K562 (cell line): ENCODE measurements around the gene PNPLA7. TPM values are rescaled to one million over a fixed set of nuclear protein-coding genes. Genes with fewer than 3 reads are reported as not detected.
A peak's percentile ranks its signal among the peaks of the same experiment; 100 is the strongest.

Source experiments
- CEBPB ChIP-seq: fragments of 450-650 bp; IDR thresholded peaks from 2 replicates; pipeline ENCODE4 v1.6.1; 2016; ENCODE audit warnings: missing genetic modification characterization, missing compliant biosample characterization
- DACH1 ChIP-seq: fragments of 450-650 bp; IDR thresholded peaks from 2 replicates; pipeline ENCODE4 v1.6.1; 2018; ENCODE audit not compliant: partially characterized antibody
- EP400 ChIP-seq: fragments of 450-650 bp; IDR thresholded peaks from 2 replicates; pipeline ENCODE4 v1.6.1; 2017; ENCODE audit warnings: antibody characterized with exemption, mild to moderate bottlenecking, moderate library complexity
- L3MBTL2 ChIP-seq: fragments of 450-650 bp; IDR thresholded peaks from 2 replicates; pipeline ENCODE4 v1.6.1; 2016; ENCODE audit warnings: mild to moderate bottlenecking, moderate library complexity
- RBBP5 ChIP-seq: fragments of 200-600 bp; sonication (generic); IDR thresholded peaks from 2 replicates; pipeline ENCODE4 v1.6.1; 2012; ENCODE audit warnings: borderline replicate concordance, mild to moderate bottlenecking, low read length, control low read depth, inconsistent platforms; ENCODE audit not compliant: insufficient read depth, poor library complexity, severe bottlenecking
- SIN3A ChIP-seq, 2 experiments: fragments of 150-350 bp in 1 of 2; IDR thresholded peaks; 2 replicates each; pipeline ENCODE4 v1.6.1; 2011 to 2016; ENCODE audit warnings: borderline replicate concordance in 2 of 2, low read depth in 2 of 2, low read length in 2 of 2, mild to moderate bottlenecking in 2 of 2, moderate library complexity in 2 of 2; ENCODE audit not compliant: control insufficient read depth in 1 of 2
- SIX5 ChIP-seq, 2 experiments: IDR thresholded peaks; 2 replicates each; pipeline ENCODE4 v1.6.1; 2011; ENCODE audit warnings: low read length in 2 of 2, borderline replicate concordance in 1 of 2, low read depth in 1 of 2, mild to moderate bottlenecking in 1 of 2, moderate library complexity in 1 of 2; ENCODE audit not compliant: insufficient read depth in 1 of 2
- STAG1 ChIP-seq: sonication (generic); formaldehyde crosslinking; IDR thresholded peaks from 2 replicates; pipeline ENCODE4 v1.5.0; 2020; ENCODE audit warnings: missing genetic modification reagents, borderline replicate concordance
- polyA plus RNA-seq, 8 experiments: library from polyadenylated mRNA; depleted of rRNA in 4 of 8; stranded (reverse) in 5 of 8; unstranded in 3 of 8; fragments of >200 nt; fragmentation: Nextera tagmentation in 2 of 8; fragmentation: Illumina TruSeq in 1 of 8; extraction: Ambion mirVana in 2 of 8; extraction: Trizol in 1 of 8; gene quantifications; 2 replicates each; pipeline versions ENCODE4 v1.2.1 to v1.2.3, GENCODE V29; 2011 to 2014; ENCODE audit warnings: inconsistent platforms in 1 of 8, missing spikeins in 1 of 8
- total RNA-seq, 7 experiments: library from RNA; depleted of rRNA in 6 of 7; stranded (reverse); fragments of >200 nt in 6 of 7; fragmentation: Illumina TruSeq in 2 of 7; extraction: Trizol in 2 of 7; gene quantifications; 2 replicates each; pipeline versions ENCODE4 v1.2.1 to v1.2.3, GENCODE V29; 2011 to 2021; ENCODE audit warnings: low replicate concordance in 1 of 7
- TF ChIP-seq, protein P1 (sequence below), 2 experiments: fragments of 450-650 bp; formaldehyde crosslinking in 1 of 2; IDR thresholded peaks; 2 replicates each; pipeline versions ENCODE4 v1.4.0 to v1.6.1; 2014 to 2020; ENCODE audit warnings: mild to moderate bottlenecking in 2 of 2, borderline replicate concordance in 1 of 2, low read depth in 1 of 2
- TF ChIP-seq, protein P2 (sequence below): sonication (generic); formaldehyde crosslinking; IDR thresholded peaks from 2 replicates; pipeline ENCODE4 v1.8.1; 2023; ENCODE audit warnings: mild to moderate bottlenecking, missing genetic modification reagents
- TF ChIP-seq, protein P3 (sequence below), 2 experiments: fragments of 450-650 bp; conservative IDR thresholded peaks; 2 replicates each; pipeline ENCODE4 v1.6.1; 2017; ENCODE audit warnings: mild to moderate bottlenecking in 2 of 2, moderate library complexity in 2 of 2
- TF ChIP-seq, protein P4 (sequence below): fragments of 200-800 bp; sonication (Bioruptor generic); IDR thresholded peaks from 2 replicates; pipeline ENCODE4 v1.6.1; 2017; ENCODE audit warnings: missing genetic modification characterization, missing compliant biosample characterization

The PNPLA7 gene
- total and polyA plus RNA-seq, 9 of the 15 experiments (the other 6 are each of a cell fraction or from before 2014, with no cell fraction given) = 0.01 to 0.85 (median 0.19) TPM; not detected in 1

DNA sequence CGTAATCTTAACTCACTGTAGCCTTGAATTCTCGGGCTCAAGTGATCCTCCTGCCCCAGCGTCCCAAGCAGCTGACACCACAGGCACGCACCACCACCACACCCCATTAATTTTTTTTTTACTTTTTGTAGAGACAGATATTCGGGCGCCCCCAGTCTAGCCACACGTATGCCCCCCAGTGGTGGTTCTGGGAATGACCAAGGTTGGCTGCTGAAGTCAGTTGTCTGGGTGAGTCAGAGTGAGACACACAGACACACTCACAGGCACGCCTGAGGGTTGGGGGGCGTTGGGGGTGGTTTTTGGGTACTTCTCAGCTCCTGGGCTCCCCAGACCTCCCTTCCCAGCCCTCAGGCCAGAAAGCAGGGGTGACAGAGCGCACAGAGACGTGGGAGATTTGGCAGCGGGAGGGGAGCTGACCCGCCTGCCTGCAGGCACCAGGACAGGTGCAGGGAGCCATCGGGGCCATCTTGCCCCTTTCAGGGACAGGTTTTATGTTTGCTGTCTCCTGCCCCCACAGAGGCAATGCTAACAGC is 104.9 kb downstream of the PNPLA7 start (continued):
- TF ChIP-seq, protein P1, sequence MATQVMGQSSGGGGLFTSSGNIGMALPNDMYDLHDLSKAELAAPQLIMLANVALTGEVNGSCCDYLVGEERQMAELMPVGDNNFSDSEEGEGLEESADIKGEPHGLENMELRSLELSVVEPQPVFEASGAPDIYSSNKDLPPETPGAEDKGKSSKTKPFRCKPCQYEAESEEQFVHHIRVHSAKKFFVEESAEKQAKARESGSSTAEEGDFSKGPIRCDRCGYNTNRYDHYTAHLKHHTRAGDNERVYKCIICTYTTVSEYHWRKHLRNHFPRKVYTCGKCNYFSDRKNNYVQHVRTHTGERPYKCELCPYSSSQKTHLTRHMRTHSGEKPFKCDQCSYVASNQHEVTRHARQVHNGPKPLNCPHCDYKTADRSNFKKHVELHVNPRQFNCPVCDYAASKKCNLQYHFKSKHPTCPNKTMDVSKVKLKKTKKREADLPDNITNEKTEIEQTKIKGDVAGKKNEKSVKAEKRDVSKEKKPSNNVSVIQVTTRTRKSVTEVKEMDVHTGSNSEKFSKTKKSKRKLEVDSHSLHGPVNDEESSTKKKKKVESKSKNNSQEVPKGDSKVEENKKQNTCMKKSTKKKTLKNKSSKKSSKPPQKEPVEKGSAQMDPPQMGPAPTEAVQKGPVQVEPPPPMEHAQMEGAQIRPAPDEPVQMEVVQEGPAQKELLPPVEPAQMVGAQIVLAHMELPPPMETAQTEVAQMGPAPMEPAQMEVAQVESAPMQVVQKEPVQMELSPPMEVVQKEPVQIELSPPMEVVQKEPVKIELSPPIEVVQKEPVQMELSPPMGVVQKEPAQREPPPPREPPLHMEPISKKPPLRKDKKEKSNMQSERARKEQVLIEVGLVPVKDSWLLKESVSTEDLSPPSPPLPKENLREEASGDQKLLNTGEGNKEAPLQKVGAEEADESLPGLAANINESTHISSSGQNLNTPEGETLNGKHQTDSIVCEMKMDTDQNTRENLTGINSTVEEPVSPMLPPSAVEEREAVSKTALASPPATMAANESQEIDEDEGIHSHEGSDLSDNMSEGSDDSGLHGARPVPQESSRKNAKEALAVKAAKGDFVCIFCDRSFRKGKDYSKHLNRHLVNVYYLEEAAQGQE (IDR thresholded peaks at IDR 0.05; ENCODE audit: borderline replicate concordance) = peak; percentile 83; the same call in 1 of the 2 replicates
- TF ChIP-seq, protein P1 (CRISPR knock-in tag; IDR thresholded peaks at IDR 0.05; ENCODE audit: low read depth) = no peak
- TF ChIP-seq, protein P2, sequence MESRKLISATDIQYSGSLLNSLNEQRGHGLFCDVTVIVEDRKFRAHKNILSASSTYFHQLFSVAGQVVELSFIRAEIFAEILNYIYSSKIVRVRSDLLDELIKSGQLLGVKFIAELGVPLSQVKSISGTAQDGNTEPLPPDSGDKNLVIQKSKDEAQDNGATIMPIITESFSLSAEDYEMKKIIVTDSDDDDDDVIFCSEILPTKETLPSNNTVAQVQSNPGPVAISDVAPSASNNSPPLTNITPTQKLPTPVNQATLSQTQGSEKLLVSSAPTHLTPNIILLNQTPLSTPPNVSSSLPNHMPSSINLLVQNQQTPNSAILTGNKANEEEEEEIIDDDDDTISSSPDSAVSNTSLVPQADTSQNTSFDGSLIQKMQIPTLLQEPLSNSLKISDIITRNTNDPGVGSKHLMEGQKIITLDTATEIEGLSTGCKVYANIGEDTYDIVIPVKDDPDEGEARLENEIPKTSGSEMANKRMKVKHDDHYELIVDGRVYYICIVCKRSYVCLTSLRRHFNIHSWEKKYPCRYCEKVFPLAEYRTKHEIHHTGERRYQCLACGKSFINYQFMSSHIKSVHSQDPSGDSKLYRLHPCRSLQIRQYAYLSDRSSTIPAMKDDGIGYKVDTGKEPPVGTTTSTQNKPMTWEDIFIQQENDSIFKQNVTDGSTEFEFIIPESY (CRISPR knock-in tag) = peak; percentile 36; the same call in 1 of the 2 replicates
- TF ChIP-seq CEBPB (tag) = no peak
- no peak for TF ChIP-seq SIX5 (IDR thresholded peaks at IDR 0.05; ENCODE audit: borderline replicate concordance in 1 of 2, insufficient read depth in 1 of 2, low read depth in 1 of 2, low read length in 2 of 2)
- 0 out of 2 replicates have a peak, but pooled peaks have one; percentile 11 for TF ChIP-seq EP400
- TF ChIP-seq STAG1 (CRISPR knock-in tag) = no peak; the same call in 1 of the 2 replicates
- TF ChIP-seq SIN3A (IDR thresholded peaks at IDR 0.05; ENCODE audit: borderline replicate concordance in 2 of 2, control insufficient read depth in 1 of 2, low read depth in 2 of 2, low read length in 2 of 2) = 0 out of 4 replicates have a peak, but pooled peaks of 1 of the 2 experiments have one; percentile 37
- TF ChIP-seq RBBP5 = no peak
- TF ChIP-seq DACH1 = peak; percentile 96
- peak; percentile 39; the same call in 1 of the 2 replicates for TF ChIP-seq L3MBTL2
- TF ChIP-seq, protein P3, sequence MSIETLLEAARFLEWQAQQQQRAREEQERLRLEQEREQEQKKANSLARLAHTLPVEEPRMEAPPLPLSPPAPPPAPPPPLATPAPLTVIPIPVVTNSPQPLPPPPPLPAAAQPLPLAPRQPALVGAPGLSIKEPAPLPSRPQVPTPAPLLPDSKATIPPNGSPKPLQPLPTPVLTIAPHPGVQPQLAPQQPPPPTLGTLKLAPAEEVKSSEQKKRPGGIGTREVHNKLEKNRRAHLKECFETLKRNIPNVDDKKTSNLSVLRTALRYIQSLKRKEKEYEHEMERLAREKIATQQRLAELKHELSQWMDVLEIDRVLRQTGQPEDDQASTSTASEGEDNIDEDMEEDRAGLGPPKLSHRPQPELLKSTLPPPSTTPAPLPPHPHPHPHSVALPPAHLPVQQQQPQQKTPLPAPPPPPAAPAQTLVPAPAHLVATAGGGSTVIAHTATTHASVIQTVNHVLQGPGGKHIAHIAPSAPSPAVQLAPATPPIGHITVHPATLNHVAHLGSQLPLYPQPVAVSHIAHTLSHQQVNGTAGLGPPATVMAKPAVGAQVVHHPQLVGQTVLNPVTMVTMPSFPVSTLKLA (conservative IDR thresholded peaks at IDR 0.05) = peak in 1 of 2 experiments; percentile 37; a peak in 2 of 4 replicates
- TF ChIP-seq, protein P4, sequence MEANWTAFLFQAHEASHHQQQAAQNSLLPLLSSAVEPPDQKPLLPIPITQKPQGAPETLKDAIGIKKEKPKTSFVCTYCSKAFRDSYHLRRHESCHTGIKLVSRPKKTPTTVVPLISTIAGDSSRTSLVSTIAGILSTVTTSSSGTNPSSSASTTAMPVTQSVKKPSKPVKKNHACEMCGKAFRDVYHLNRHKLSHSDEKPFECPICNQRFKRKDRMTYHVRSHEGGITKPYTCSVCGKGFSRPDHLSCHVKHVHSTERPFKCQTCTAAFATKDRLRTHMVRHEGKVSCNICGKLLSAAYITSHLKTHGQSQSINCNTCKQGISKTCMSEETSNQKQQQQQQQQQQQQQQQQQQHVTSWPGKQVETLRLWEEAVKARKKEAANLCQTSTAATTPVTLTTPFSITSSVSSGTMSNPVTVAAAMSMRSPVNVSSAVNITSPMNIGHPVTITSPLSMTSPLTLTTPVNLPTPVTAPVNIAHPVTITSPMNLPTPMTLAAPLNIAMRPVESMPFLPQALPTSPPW (CRISPR knock-in tag) = peak; percentile 60
